ENCODE data around the gene NRIP1. TPM values are rescaled to one million over a fixed set of nuclear protein-coding genes. Genes with fewer than 3 reads are reported as not detected.
A peak's percentile ranks its signal among the peaks of the same experiment; 100 is the strongest.

The NRIP1 gene
- total RNA-seq, 2 donors from 2014 or later = 29.9 to 35.9 TPM

DNA sequence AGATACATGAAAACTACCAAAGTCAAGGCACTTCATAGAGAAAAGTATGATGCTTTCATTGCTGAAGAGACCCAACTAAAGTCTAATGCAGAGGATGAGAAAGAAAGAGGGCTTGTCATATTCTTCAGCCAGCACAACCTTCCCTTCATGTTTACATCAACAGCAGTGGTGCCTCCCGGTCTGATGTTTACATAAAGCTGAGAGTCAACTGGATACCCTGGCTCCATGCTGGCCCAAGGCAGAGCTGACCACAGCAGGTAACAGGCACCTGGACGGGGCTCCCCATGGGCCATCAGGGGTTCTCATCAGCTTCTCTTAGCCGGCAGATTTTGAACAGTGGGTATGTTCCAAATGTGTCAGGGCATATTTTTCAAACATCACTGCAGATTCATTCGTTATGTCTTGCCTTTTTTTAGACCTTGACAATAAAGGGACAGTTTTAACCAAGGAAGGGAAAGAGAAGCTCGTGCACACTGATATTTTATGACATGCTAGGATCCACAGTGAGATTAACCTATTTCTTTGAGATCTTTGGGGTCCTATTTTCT, 117.1 kb downstream of the NRIP1 start:
- Mint-ChIP-seq H3K4me1 (peaks cover 25% of the 10 kb centered on the region), H3K27ac (no peak overlapping the region), H3K27me3 (ENCODE audit: insufficient read depth) (no peaks in the 10 kb centered on the region), H3K36me3 (ENCODE audit: low read depth) (peaks cover 2% of the 10 kb centered on the region), H3K9me3 (peaks cover 13% of the 10 kb centered on the region), H3K4me3 (no peak overlapping the region)
- TF ChIP-seq, protein P1, sequence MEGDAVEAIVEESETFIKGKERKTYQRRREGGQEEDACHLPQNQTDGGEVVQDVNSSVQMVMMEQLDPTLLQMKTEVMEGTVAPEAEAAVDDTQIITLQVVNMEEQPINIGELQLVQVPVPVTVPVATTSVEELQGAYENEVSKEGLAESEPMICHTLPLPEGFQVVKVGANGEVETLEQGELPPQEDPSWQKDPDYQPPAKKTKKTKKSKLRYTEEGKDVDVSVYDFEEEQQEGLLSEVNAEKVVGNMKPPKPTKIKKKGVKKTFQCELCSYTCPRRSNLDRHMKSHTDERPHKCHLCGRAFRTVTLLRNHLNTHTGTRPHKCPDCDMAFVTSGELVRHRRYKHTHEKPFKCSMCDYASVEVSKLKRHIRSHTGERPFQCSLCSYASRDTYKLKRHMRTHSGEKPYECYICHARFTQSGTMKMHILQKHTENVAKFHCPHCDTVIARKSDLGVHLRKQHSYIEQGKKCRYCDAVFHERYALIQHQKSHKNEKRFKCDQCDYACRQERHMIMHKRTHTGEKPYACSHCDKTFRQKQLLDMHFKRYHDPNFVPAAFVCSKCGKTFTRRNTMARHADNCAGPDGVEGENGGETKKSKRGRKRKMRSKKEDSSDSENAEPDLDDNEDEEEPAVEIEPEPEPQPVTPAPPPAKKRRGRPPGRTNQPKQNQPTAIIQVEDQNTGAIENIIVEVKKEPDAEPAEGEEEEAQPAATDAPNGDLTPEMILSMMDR (conservative IDR thresholded peaks at IDR 0.05) = no peak
- peaks cover 11% of the 10 kb centered on the region for H3K9me3 ChIP-seq (ENCODE audit: control insufficient read depth, low read length)
- no peaks in the 10 kb centered on the region for H3K27me3 ChIP-seq (ENCODE audit: control insufficient read depth, insufficient read depth, low read length, poor library complexity, severe bottlenecking)
- WGBS, 2 experiments (ENCODE audit: insufficient coverage in 1 of 2, insufficient read length in 1 of 2) = 68 to 75% methylated on average over 5 of the region's 5 CpGs
- no peak overlapping the region for H3K9ac ChIP-seq (ENCODE audit: extremely low read depth, low read length, poor library complexity, severe bottlenecking)
- H3K4me1 ChIP-seq (ENCODE audit: control insufficient read depth, insufficient read depth, low read length) = no peaks in the 10 kb centered on the region
- peak; percentile 49 for DNase-seq
- no peaks in the 10 kb centered on the region for H3K36me3 ChIP-seq (ENCODE audit: control insufficient read depth, insufficient read depth, low read length)
- H3K4me3 ChIP-seq (ENCODE audit: low read length) = peak overlapping the region; percentile 12
- no peak overlapping the region for H3K27ac ChIP-seq (ENCODE audit: low read depth, low read length)

DNA sequence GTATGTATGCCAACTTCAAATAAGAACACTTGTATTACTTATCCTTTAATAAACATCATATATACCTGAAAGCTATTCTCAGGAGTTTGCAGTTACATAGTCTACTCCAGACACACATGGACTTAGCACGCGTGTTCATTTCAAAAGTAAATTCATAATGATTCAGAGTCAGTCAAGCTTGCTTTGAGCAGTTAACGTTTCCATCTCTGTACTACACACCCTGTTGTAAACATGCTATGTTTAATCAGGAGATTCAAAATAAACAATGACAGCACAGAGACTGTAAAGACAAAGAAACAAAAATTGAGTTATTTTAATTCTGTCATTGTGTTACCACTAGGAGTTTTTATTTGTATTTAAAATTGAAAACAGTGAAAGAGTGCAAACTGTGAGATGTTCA, 119.6 kb downstream of the NRIP1 start:
- Mint-ChIP-seq H3K36me3 (ENCODE audit: low read depth) (peaks cover 2% of the 10 kb centered on the region), H3K4me3 (no peak overlapping the region), H3K4me1 (peaks cover 21% of the 10 kb centered on the region), H3K9me3 (peaks cover 20% of the 10 kb centered on the region), H3K27me3 (ENCODE audit: insufficient read depth) (no peaks in the 10 kb centered on the region), H3K27ac (no peak overlapping the region)
- Histone ChIP-seq H3K27ac (ENCODE audit: low read depth, low read length) (no peak overlapping the region), H3K4me3 (ENCODE audit: low read length) (no peak overlapping the region), H3K9me3 (ENCODE audit: control insufficient read depth, low read length) (peaks cover 21% of the 10 kb centered on the region), H3K27me3 (ENCODE audit: control insufficient read depth, insufficient read depth, low read length, poor library complexity, severe bottlenecking) (no peaks in the 10 kb centered on the region), H3K36me3 (ENCODE audit: control insufficient read depth, insufficient read depth, low read length) (no peaks in the 10 kb centered on the region), H3K4me1 (ENCODE audit: control insufficient read depth, insufficient read depth, low read length) (no peaks in the 10 kb centered on the region), H3K9ac (ENCODE audit: extremely low read depth, low read length, poor library complexity, severe bottlenecking) (no peak overlapping the region)
- no peak for DNase-seq
- TF ChIP-seq, protein P1 (conservative IDR thresholded peaks at IDR 0.05) = no peak
- 97 to 100% methylated on average over 2 to 3 of the region's 3 CpGs for WGBS, 2 experiments (ENCODE audit: insufficient coverage in 1 of 2, insufficient read length in 1 of 2)

DNA sequence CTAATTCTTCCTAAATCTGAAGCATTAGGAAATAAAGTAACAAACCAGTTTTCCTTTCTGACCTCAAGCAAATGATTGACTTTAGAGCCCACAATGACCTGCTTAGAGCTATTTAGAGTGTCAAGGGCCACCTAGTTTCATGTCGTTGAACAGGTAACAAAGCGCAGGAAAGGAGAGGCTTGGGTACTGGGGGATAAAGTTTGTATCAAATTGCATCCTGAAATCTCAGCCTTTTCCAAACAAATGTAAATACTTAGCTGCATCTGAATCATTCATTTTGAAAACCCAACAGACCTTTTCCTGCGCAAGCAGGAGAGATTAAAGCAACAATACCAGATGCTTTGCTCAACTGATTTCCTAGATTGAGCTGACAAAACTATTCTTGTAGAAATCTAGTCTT, 121.2 kb downstream of the NRIP1 start:
- Mint-ChIP-seq H3K36me3 (ENCODE audit: low read depth) (peaks cover 2% of the 10 kb centered on the region), H3K4me1 (peaks cover 21% of the 10 kb centered on the region), H3K9me3 (peaks cover 30% of the 10 kb centered on the region), H3K27me3 (ENCODE audit: insufficient read depth) (peaks cover 2% of the 10 kb centered on the region), H3K4me3 (no peak overlapping the region), H3K27ac (no peak overlapping the region)
- no peaks in the 10 kb centered on the region for H3K27me3 ChIP-seq (ENCODE audit: control insufficient read depth, insufficient read depth, low read length, poor library complexity, severe bottlenecking)
- no peaks in the 10 kb centered on the region for H3K36me3 ChIP-seq (ENCODE audit: control insufficient read depth, insufficient read depth, low read length)
- H3K4me3 ChIP-seq (ENCODE audit: low read length) = no peak overlapping the region
- TF ChIP-seq, protein P1 (conservative IDR thresholded peaks at IDR 0.05) = no peak
- no peak for DNase-seq
- H3K9me3 ChIP-seq (ENCODE audit: control insufficient read depth, low read length) = peaks cover 27% of the 10 kb centered on the region
- no peak overlapping the region for H3K9ac ChIP-seq (ENCODE audit: extremely low read depth, low read length, poor library complexity, severe bottlenecking)
- WGBS, 2 experiments (ENCODE audit: insufficient coverage in 1 of 2, insufficient read length in 1 of 2) = 92 to 100% methylated on average over 1 to 3 of the region's 3 CpGs
- no peaks in the 10 kb centered on the region for H3K4me1 ChIP-seq (ENCODE audit: control insufficient read depth, insufficient read depth, low read length)
- H3K27ac ChIP-seq (ENCODE audit: low read depth, low read length) = no peak overlapping the region
